ENCODE data around the gene MTPN.

DNA sequence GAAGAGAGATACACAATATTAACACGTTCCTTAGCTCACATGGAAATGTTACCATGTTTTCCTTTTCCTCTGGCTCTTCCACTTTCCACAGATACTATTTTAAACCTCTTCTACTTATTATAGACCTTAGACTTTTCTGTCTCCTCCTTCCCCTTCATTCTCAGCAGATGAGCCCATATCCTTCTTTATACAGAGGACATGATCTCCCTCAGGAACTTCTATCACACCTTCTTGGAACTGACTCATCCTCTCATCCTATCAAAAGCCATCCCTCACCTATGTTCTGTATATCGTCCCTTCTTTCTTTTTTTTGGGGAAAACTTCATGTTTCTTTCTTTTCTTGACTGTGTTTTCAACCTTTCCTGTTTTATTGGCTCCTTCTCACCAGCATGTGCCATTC is 20.8 kb downstream of the MTPN start:
- TF ChIP-seq, protein P1, sequence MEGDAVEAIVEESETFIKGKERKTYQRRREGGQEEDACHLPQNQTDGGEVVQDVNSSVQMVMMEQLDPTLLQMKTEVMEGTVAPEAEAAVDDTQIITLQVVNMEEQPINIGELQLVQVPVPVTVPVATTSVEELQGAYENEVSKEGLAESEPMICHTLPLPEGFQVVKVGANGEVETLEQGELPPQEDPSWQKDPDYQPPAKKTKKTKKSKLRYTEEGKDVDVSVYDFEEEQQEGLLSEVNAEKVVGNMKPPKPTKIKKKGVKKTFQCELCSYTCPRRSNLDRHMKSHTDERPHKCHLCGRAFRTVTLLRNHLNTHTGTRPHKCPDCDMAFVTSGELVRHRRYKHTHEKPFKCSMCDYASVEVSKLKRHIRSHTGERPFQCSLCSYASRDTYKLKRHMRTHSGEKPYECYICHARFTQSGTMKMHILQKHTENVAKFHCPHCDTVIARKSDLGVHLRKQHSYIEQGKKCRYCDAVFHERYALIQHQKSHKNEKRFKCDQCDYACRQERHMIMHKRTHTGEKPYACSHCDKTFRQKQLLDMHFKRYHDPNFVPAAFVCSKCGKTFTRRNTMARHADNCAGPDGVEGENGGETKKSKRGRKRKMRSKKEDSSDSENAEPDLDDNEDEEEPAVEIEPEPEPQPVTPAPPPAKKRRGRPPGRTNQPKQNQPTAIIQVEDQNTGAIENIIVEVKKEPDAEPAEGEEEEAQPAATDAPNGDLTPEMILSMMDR (IDR thresholded peaks at IDR 0.05; ENCODE audit: low read depth, low read length) = no peak
- TF ChIP-seq EZH2phosphoT487 (IDR thresholded peaks at IDR 0.05; ENCODE audit: low read depth) = no peak

Data from OCI-LY3 (cell line).